ENCODE data around the gene PMEL. TPM values are rescaled to one million over a fixed set of nuclear protein-coding genes. Genes with fewer than 3 reads are reported as not detected.

PMEL gene
- total and polyA plus RNA-seq, 9 of the 15 experiments (the other 6 are each of a cell fraction or from before 2014, with no cell fraction given): 0.36 to 2.0 (median 0.98) TPM

GRCh38 chr12:55978393-55978792, 12.6 kb upstream of the PMEL start:
- no peak for TF ChIP-seq ZBTB17 (CRISPR knock-in tag; IDR thresholded peaks at IDR 0.05)
- no peak for TF ChIP-seq SRSF1 (IDR thresholded peaks at IDR 0.05; ENCODE audit: low read depth, low read length)
- TF ChIP-seq ZC3H11A (IDR thresholded peaks at IDR 0.05; ENCODE audit: low read depth, low read length): no peak
- no peak for TF ChIP-seq TOE1 (IDR thresholded peaks at IDR 0.05; ENCODE audit: borderline replicate concordance)
- no peak for TF ChIP-seq TOE1 (CRISPR knock-in tag; IDR thresholded peaks at IDR 0.05; ENCODE audit: borderline replicate concordance, low read depth)
- no peak for TF ChIP-seq MYC (IDR thresholded peaks at IDR 0.05; ENCODE audit: low read depth, low read length)
- TF ChIP-seq MYC (CRISPR knock-in tag; IDR thresholded peaks at IDR 0.05; ENCODE audit: borderline replicate concordance, low read depth): no peak
- TF ChIP-seq POLR2AphosphoS5 (IDR thresholded peaks at IDR 0.05; ENCODE audit: control insufficient read depth, insufficient read depth, low read depth, low read length): no peak
- TF ChIP-seq TAF9B (IDR thresholded peaks at IDR 0.05; ENCODE audit: partially characterized antibody): no peak
- no peak for TF ChIP-seq ZNF445 (CRISPR knock-in tag; IDR thresholded peaks at IDR 0.05; ENCODE audit: low read depth)
- no peak for TF ChIP-seq ZC3H4 (CRISPR knock-in tag; IDR thresholded peaks at IDR 0.05; ENCODE audit: borderline replicate concordance)
- no peak for TF ChIP-seq RBM39 (optimal IDR thresholded peaks at IDR 0.05; ENCODE audit: low read depth, low read length)
- no peak for TF ChIP-seq RBBP5 (IDR thresholded peaks at IDR 0.05; ENCODE audit: borderline replicate concordance, insufficient read depth, low read length, poor library complexity, severe bottlenecking)
- no peak for TF ChIP-seq ARNT (IDR thresholded peaks at IDR 0.05)
- TF ChIP-seq WHSC1 (IDR thresholded peaks at IDR 0.05; ENCODE audit: low read length): no peak
- TF ChIP-seq ZMIZ1 (IDR thresholded peaks at IDR 0.05; ENCODE audit: low read depth in 2 of 2, low read length in 2 of 2): no peak
- no peak for TF ChIP-seq EZH2 (IDR thresholded peaks at IDR 0.05; ENCODE audit: borderline replicate concordance, low read depth, low read length)
- no peak for TF ChIP-seq ZNF239 (CRISPR knock-in tag; IDR thresholded peaks at IDR 0.05)
- no peak for TF ChIP-seq SREBF1 (IDR thresholded peaks at IDR 0.05; ENCODE audit: borderline replicate concordance, low read depth, low read length)
- no peak for TF ChIP-seq THRAP3 (IDR thresholded peaks at IDR 0.05; ENCODE audit: borderline replicate concordance)
- ChIA-PET CTCF (ENCODE audit: low intra/inter-chr PET ratio) (no interaction called here), POLR2A (interaction anchor here (0.7 kb wide), 1 partner anchor 149 kb away, joined by 4 read pairs; the partner anchor contains the start of gene DNAJC14)
- H3K9me1 ChIP-seq (ENCODE audit: control insufficient read depth, insufficient read depth, low read length): no peaks in the 10 kb centered on the region
- no peaks in the 10 kb centered on the region; the same call in 1 of the 2 replicates for H4K20me1 ChIP-seq (replicated peaks; ENCODE audit: control insufficient read depth, insufficient read depth, low read length)
- H3K4me3 ChIP-seq: no peak overlapping the region
- ATAC-seq (no peak), FAIRE-seq (no peak), DNase-seq (ENCODE audit: extremely low read depth in 1 of 4, low spot score in 3 of 4) (no peak)
- no TSS peak for BruUV-seq (replicated peaks)
- H3K79me2 ChIP-seq (ENCODE audit: control insufficient read depth, insufficient read depth, low read length): peaks cover 39% of the 10 kb centered on the region
- peaks cover 30% of the 10 kb centered on the region for H3K36me3 ChIP-seq (ENCODE audit: control insufficient read depth, insufficient read depth, low read length)
- H3K4me1 ChIP-seq (replicated peaks in 1 of 2; ENCODE audit: control insufficient read depth in 2 of 2, insufficient read depth in 2 of 2, low read length in 2 of 2): peaks cover 10 to 21% of the 10 kb centered on the region in 2 experiments
- no peaks in the 10 kb centered on the region for H3K9me3 ChIP-seq (replicated peaks; ENCODE audit: control insufficient read depth, insufficient read depth, low read depth, low read length)
- H2AFZ ChIP-seq (ENCODE audit: low read depth, low read length): no peak overlapping the region
- H3K9ac ChIP-seq (ENCODE audit: insufficient read depth in 1 of 2, low read depth in 2 of 2, low read length in 2 of 2): no peak overlapping the region
- H3K4me2 ChIP-seq (ENCODE audit: insufficient read depth, low read length): no peak overlapping the region
- intact Hi-C loops (cut with micrococcal nuclease): no loop called here
- in situ Hi-C loops (cut with MboI): no loop called here
- no peaks in the 10 kb centered on the region for H3K27me3 ChIP-seq (ENCODE audit: control insufficient read depth in 2 of 2, insufficient read depth in 2 of 2, low read length in 2 of 2)
- H3K27ac ChIP-seq (ENCODE audit: extremely low read depth, low read depth, low read length): no peak overlapping the region
- 96% methylated on average over 4 of the region's 7 CpGs for WGBS (ENCODE audit: insufficient coverage, low coverage, missing lambda C conversion rate)
